WI38 (cell line): Measurements from ENCODE around the gene PSTPIP2.

Source experiments
- H3K4me3 ChIP-seq: 2 replicates; pipeline ENCODE4 v1.5.1; 2011; ENCODE audit warnings: low read depth, mild to moderate bottlenecking, control low read depth, low read length
- TF ChIP-seq, protein P1 (sequence below): IDR thresholded peaks from 2 replicates; pipeline ENCODE4 v1.5.1; 2012; ENCODE audit warnings: low read depth, mild to moderate bottlenecking, control low read depth, low read length

The PSTPIP2 gene

DNA sequence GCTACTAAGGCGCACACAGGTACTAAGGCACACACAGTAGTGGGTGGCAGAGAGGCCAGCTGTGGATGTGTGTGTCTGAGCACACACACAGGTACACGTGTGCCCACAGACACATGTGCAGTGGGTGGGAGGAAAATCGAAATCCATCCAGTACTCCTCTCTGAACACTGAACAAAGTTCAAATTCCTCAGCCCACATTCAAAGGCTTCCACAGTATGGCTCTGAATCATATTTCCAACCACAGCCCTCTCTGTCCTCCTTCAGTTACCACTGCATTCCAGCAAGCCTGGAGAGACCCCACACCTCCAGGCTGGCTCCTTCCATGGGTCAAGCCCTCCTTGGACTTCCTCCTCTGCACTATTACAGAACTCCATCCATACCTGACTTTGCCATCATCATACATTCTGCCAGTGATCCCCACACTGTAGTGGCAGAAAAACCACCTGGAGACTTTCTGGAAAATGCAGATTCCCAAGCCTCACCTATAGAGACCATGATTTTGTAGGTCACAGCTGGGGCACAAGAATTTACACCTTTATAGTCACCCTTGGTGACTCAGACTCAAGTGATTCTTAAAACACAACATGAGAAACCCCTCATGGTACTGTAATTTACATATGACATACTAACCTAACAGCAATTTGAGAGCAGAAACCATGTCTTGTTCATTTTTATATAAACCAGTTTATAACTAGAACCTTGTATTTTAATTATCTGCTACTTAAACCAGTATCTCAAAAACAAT is 136.3 kb downstream of the PSTPIP2 start:
- H3K4me3 ChIP-seq, result no peak overlapping the region
- TF ChIP-seq, protein P1, sequence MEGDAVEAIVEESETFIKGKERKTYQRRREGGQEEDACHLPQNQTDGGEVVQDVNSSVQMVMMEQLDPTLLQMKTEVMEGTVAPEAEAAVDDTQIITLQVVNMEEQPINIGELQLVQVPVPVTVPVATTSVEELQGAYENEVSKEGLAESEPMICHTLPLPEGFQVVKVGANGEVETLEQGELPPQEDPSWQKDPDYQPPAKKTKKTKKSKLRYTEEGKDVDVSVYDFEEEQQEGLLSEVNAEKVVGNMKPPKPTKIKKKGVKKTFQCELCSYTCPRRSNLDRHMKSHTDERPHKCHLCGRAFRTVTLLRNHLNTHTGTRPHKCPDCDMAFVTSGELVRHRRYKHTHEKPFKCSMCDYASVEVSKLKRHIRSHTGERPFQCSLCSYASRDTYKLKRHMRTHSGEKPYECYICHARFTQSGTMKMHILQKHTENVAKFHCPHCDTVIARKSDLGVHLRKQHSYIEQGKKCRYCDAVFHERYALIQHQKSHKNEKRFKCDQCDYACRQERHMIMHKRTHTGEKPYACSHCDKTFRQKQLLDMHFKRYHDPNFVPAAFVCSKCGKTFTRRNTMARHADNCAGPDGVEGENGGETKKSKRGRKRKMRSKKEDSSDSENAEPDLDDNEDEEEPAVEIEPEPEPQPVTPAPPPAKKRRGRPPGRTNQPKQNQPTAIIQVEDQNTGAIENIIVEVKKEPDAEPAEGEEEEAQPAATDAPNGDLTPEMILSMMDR, result no peak
